H1 (cell line): ENCODE measurements around the gene SGSH. TPM values are rescaled to one million over a fixed set of nuclear protein-coding genes. Genes with fewer than 3 reads are reported as not detected.

Experiments
- CTCF ChIA-PET: fragments of 300-600 bp; sonication (Branson Sonifier 250); formaldehyde crosslinking; loops from one replicate; lab custom pipeline; 2021; ENCODE audit not compliant: partially characterized antibody; lab: Charles Lee
- POLR2A ChIA-PET: fragments of 300-600 bp; sonication (Branson Sonifier 250); formaldehyde crosslinking; loops from one replicate; lab custom pipeline; 2021; ENCODE audit warnings: inconsistent platforms; ENCODE audit not compliant: partially characterized antibody; lab: Charles Lee
- DNase-seq, 2 experiments: peaks; one replicate each; pipeline versions ENCODE4 v3.0.0 to v3.0.0-alpha.2; 2010 to 2022; ENCODE audit warnings: low spot score in 2 of 2, low read depth in 1 of 2, mixed read lengths in 1 of 2
- FAIRE-seq: peaks from 2 replicates; lab custom pipeline; 2011; peaks lifted over from hg19 to GRCh38; lab: Jason Lieb, UNC
- H2AFZ ChIP-seq: 2 replicates; pipeline ENCODE4 v1.8.1; 2012; ENCODE audit warnings: low read length, inconsistent platforms
- H2AK5ac ChIP-seq: 2 replicates; pipeline ENCODE4 v1.6.1; 2013; ENCODE audit warnings: low read depth, low read length
- H2BK120ac ChIP-seq: replicated peaks from 2 replicates; pipeline ENCODE3; 2013; ENCODE audit warnings: low read depth, low read length, inconsistent platforms
- H2BK12ac ChIP-seq: 2 replicates; pipeline ENCODE4 v1.6.1; 2013; ENCODE audit warnings: low read depth, low read length
- H2BK15ac ChIP-seq: 2 replicates; pipeline ENCODE4 v1.6.1; 2013; ENCODE audit warnings: low read length
- H2BK20ac ChIP-seq: 2 replicates; pipeline ENCODE4 v1.6.1; 2013; ENCODE audit warnings: low read length
- H2BK5ac ChIP-seq: 2 replicates; pipeline ENCODE4 v1.6.1; 2013; ENCODE audit warnings: low read depth, low read length
- H3K14ac ChIP-seq: 2 replicates; pipeline ENCODE4 v1.6.1; 2013; ENCODE audit warnings: inconsistent platforms; ENCODE audit not compliant: insufficient read length
- H3K18ac ChIP-seq: 2 replicates; pipeline ENCODE4 v1.6.1; 2013; ENCODE audit warnings: low read length; ENCODE audit errors: extremely low read depth
- H3K23ac ChIP-seq: 2 replicates; pipeline ENCODE4 v1.6.1; 2013; ENCODE audit warnings: inconsistent platforms; ENCODE audit not compliant: insufficient read length
- H3K23me2 ChIP-seq: 2 replicates; pipeline ENCODE4 v1.6.1; 2013; ENCODE audit warnings: low read depth, low read length
- H3K27ac ChIP-seq: 2 replicates; pipeline ENCODE4 v1.6.1; 2011; ENCODE audit warnings: low read depth, low read length, inconsistent platforms
- H3K27me3 ChIP-seq, 4 experiments: replicated peaks in 1 of 4; 1 replicate in 1 of 4; 2 replicates in 3 of 4; pipeline versions ENCODE4 v1.6.1 to v1.8.1; 2011 to 2013; ENCODE audit warnings: low read length in 3 of 4, mild to moderate bottlenecking in 3 of 4, inconsistent platforms in 2 of 4, mixed read lengths in 2 of 4, moderate library complexity in 1 of 4; ENCODE audit not compliant: control insufficient read depth in 3 of 4, insufficient read depth in 3 of 4; ENCODE audit errors: extremely low read depth in 1 of 4
- H3K36me3 ChIP-seq, 4 experiments: 2 replicates each; pipeline versions ENCODE4 v1.6.1 to v1.8.1; 2011 to 2013; ENCODE audit warnings: mild to moderate bottlenecking in 4 of 4, low read length in 3 of 4, moderate library complexity in 2 of 4, control low read depth in 1 of 4, inconsistent platforms in 1 of 4; ENCODE audit not compliant: insufficient read depth in 4 of 4, control insufficient read depth in 2 of 4
- H3K4ac ChIP-seq: replicated peaks from 2 replicates; pipeline ENCODE3; 2013; ENCODE audit warnings: low read length, low read depth, mixed read lengths, inconsistent platforms; ENCODE audit not compliant: insufficient read length
- H3K4me1 ChIP-seq, 4 experiments: replicated peaks in 1 of 4; 1 replicate in 1 of 4; 2 replicates in 3 of 4; pipeline versions ENCODE4 v1.6.1 to v1.8.1; 2011 to 2013; ENCODE audit warnings: low read length in 3 of 4, inconsistent platforms in 2 of 4, mixed read lengths in 1 of 4; ENCODE audit not compliant: insufficient read depth in 4 of 4, control insufficient read depth in 3 of 4
- H3K4me2 ChIP-seq, 2 experiments: 2 replicates each; pipeline versions ENCODE4 v1.6.1 to v1.8.1; 2011 to 2013; ENCODE audit warnings: low read depth in 2 of 2, low read length in 2 of 2, control low read depth in 1 of 2, inconsistent platforms in 1 of 2, mild to moderate bottlenecking in 1 of 2; ENCODE audit not compliant: insufficient read depth in 1 of 2
- H3K4me3 ChIP-seq, 4 experiments: fragments of 200-600, 300-600 bp in 1 of 4; sonication (generic), shearing (Covaris generic), sonication (Bioruptor Twin) in 1 of 4; 2 replicates each; pipeline versions ENCODE4 v1.5.1 to v1.8.1; 2011 to 2016; ENCODE audit warnings: low read length in 4 of 4, low read depth in 3 of 4, control low read depth in 2 of 4, inconsistent platforms in 2 of 4, mild to moderate bottlenecking in 2 of 4, mixed read lengths in 1 of 4, moderate library complexity in 1 of 4; ENCODE audit not compliant: insufficient read depth in 2 of 4; ENCODE audit errors: extremely low read depth in 1 of 4
- H3K56ac ChIP-seq: replicated peaks from 2 replicates; pipeline ENCODE3; 2013; ENCODE audit warnings: low read depth, mild to moderate bottlenecking, mixed read lengths, low read length, inconsistent platforms; ENCODE audit not compliant: insufficient read length
- H3K79me1 ChIP-seq: 2 replicates; pipeline ENCODE4 v1.6.1; 2013; ENCODE audit warnings: low read depth, low read length, control low read depth
- H3K79me2 ChIP-seq, 2 experiments: 2 replicates each; pipeline versions ENCODE4 v1.6.1 to v1.8.1; 2012 to 2013; ENCODE audit warnings: low read length in 2 of 2, mild to moderate bottlenecking in 2 of 2, inconsistent platforms in 1 of 2; ENCODE audit not compliant: insufficient read depth in 2 of 2, control insufficient read depth in 1 of 2
- H3K9ac ChIP-seq, 4 experiments: replicated peaks in 1 of 4; 1 replicate in 1 of 4; 2 replicates in 3 of 4; pipeline versions ENCODE4 v1.6.1 to v1.8.1; 2011 to 2013; ENCODE audit warnings: low read depth in 3 of 4, low read length in 3 of 4, control low read depth in 2 of 4, mild to moderate bottlenecking in 2 of 4, moderate library complexity in 2 of 4, inconsistent platforms in 1 of 4; ENCODE audit errors: extremely low read depth in 1 of 4
- H3K9me3 ChIP-seq, 2 experiments: 2 replicates each; pipeline versions ENCODE4 v1.6.1 to v1.8.1; 2012 to 2013; ENCODE audit warnings: mild to moderate bottlenecking in 2 of 2, moderate library complexity in 2 of 2, control low read depth in 1 of 2, inconsistent platforms in 1 of 2, low read depth in 1 of 2, low read length in 1 of 2, mixed read lengths in 1 of 2; ENCODE audit not compliant: insufficient read depth in 2 of 2
- H4K20me1 ChIP-seq, 2 experiments: replicated peaks in 1 of 2; 2 replicates each; pipeline versions ENCODE3 to v1.8.1; 2011 to 2013; ENCODE audit warnings: inconsistent platforms in 2 of 2, low read length in 2 of 2, mild to moderate bottlenecking in 1 of 2; ENCODE audit not compliant: insufficient read depth in 2 of 2, control insufficient read depth in 1 of 2
- H4K5ac ChIP-seq: 2 replicates; pipeline ENCODE4 v1.6.1; 2013; ENCODE audit warnings: low read length, low read depth, mixed read lengths, inconsistent platforms; ENCODE audit not compliant: insufficient read length
- H4K8ac ChIP-seq: 2 replicates; pipeline ENCODE4 v1.8.0; 2013; ENCODE audit warnings: mild to moderate bottlenecking, moderate library complexity, low read length, inconsistent platforms; ENCODE audit not compliant: insufficient read depth; ENCODE audit errors: extremely low read depth
- H4K91ac ChIP-seq: replicated peaks from 2 replicates; pipeline ENCODE3; 2013; ENCODE audit warnings: low read length, mixed read lengths, inconsistent platforms; ENCODE audit not compliant: insufficient read length
- CBX5 ChIP-seq: fragments of 300-800, 300-1000 bp; sonication (generic); IDR thresholded peaks from 2 replicates; pipeline ENCODE4 v1.7.1; 2016; ENCODE audit warnings: antibody characterized with exemption, low read length, low read depth
- CEBPB ChIP-seq: IDR thresholded peaks from 2 replicates; pipeline ENCODE4 v1.6.1; 2012; ENCODE audit warnings: low read depth, low read length
- CTBP2 ChIP-seq: IDR thresholded peaks from 2 replicates; pipeline ENCODE4 v1.7.0; 2011; ENCODE audit warnings: borderline replicate concordance, mild to moderate bottlenecking, moderate library complexity, mixed read lengths, low read length; ENCODE audit not compliant: insufficient read depth, insufficient read length
- EZH2 ChIP-seq: fragments of 200-600 bp; sonication (generic); IDR thresholded peaks from 2 replicates; pipeline ENCODE4 v1.7.1; 2012; ENCODE audit warnings: low read depth, mild to moderate bottlenecking, moderate library complexity, low read length, inconsistent platforms; ENCODE audit not compliant: severe bottlenecking
- HDAC6 ChIP-seq: IDR thresholded peaks from one replicate; pipeline ENCODE4 v1.7.1; 2012; ENCODE audit warnings: low read depth, mild to moderate bottlenecking, inconsistent platforms, low read length, moderate library complexity
- NRF1 ChIP-seq: IDR thresholded peaks from 2 replicates; pipeline ENCODE4 v1.6.1; 2011; ENCODE audit warnings: mild to moderate bottlenecking, low read depth, low read length, improper control_type of control experiment
- RAD21 ChIP-seq, 2 experiments: IDR thresholded peaks in 1 of 2; conservative IDR thresholded peaks in 1 of 2; 2 replicates each; pipeline ENCODE4 v1.6.1; 2011; ENCODE audit warnings: low read depth in 2 of 2, low read length in 2 of 2, improper control_type of control experiment in 1 of 2, inconsistent platforms in 1 of 2, mild to moderate bottlenecking in 1 of 2, moderate library complexity in 1 of 2
- SIX5 ChIP-seq: IDR thresholded peaks from 2 replicates; pipeline ENCODE4 v1.6.1; 2011; ENCODE audit warnings: mild to moderate bottlenecking, low read depth, low read length
- TAF7 ChIP-seq: optimal IDR thresholded peaks from 2 replicates; pipeline ENCODE3; 2011; ENCODE audit warnings: low read depth, mild to moderate bottlenecking, inconsistent platforms, low read length, moderate library complexity, borderline replicate concordance
- WGBS, 2 experiments: shearing (Covaris generic) in 1 of 2; methylation state at CpG; one replicate each; pipeline versions ENCODE4 v1.1.6 to v1.1.7; 2013 to 2015; ENCODE audit warnings: low lambda C conversion rate in 2 of 2, mixed read lengths in 2 of 2, inconsistent platforms in 1 of 2, low coverage in 1 of 2, missing lambda C conversion rate in 1 of 2; ENCODE audit not compliant: insufficient replicate concordance in 2 of 2, insufficient coverage in 1 of 2, insufficient read length in 1 of 2; ENCODE audit errors: extremely low coverage in 1 of 2, missing lambda C conversion rate in 1 of 2; 5-methylcytosine and 5-hydroxymethylcytosine counted together
- polyA plus RNA-seq, 7 experiments: library from polyadenylated mRNA; depleted of rRNA in 3 of 7; stranded (reverse) in 5 of 7; unstranded in 2 of 7; fragments of >200 nt in 5 of 7; fragments of 200-250 nt in 2 of 7; gene quantifications; 1 replicate in 5 of 7; 2 replicates in 1 of 7; 4 replicates in 1 of 7; pipeline versions ENCODE4 v1.2.1 to v1.2.3, GENCODE V29; 2011 to 2013; ENCODE audit warnings: missing spikeins in 2 of 7, mixed read lengths in 2 of 7
- total RNA-seq: library from RNA; stranded (reverse); fragmentation: NEBNext Ultra II Directional; extraction: Animal tissue kit (Norgen Biotek cat#: 25700); gene quantifications from 2 replicates; pipeline ENCODE4 v1.2.1, GENCODE V29; 2021

SGSH gene
- total and polyA plus RNA-seq, 2 of the 8 experiments (the other 6 are each of a cell fraction or from before 2014, with no cell fraction given) = 18.0 to 19.6 TPM

GRCh38 chr17:80187090-80187489 lies 33.0 kb downstream of the SGSH start:
- 89% methylated on average over 16 of the region's 16 CpGs; no CpG with 5 or more reads in 1 of the 2 experiments for WGBS, 2 experiments
- no peaks in the 10 kb centered on the region for H3K9me3 ChIP-seq

More at GRCh38 chr17:80187090-80187489, 33.0 kb downstream of the SGSH start:
- ChIA-PET POLR2A (interaction anchor here (1.4 to 1.8 kb wide), 4 partner anchors 9 to 40 kb away, joined by 3 to 5 read pairs (median 4); partner anchors contain the start of gene EIF4A3), CTCF (interaction anchor here (1.2 to 8.9 kb wide), 3 partner anchors 9 to 66 kb away, joined by 3 to 73 read pairs (median 5); no protein-coding TSS in a partner anchor)
- Histone ChIP-seq H3K4me1 (no peaks in the 10 kb centered on the region), H3K27ac (no peak overlapping the region), H3K4me2 (no peak overlapping the region), H2BK12ac (no peak overlapping the region), H2BK5ac (no peak overlapping the region), H3K4ac (no peak overlapping the region), H3K4me3 (no peak overlapping the region), H3K27me3 (no peaks in the 10 kb centered on the region; a peak in 1 of 7 replicates), H2BK15ac (0 out of 2 replicates have a peak overlapping the region, but pooled peaks have one; percentile 63), H2AFZ (no peak overlapping the region), H3K36me3 (no peaks in the 10 kb centered on the region), H3K9ac (no peak overlapping the region), H3K14ac (no peak overlapping the region), H3K79me2 (no peaks in the 10 kb centered on the region), H4K5ac (no peak overlapping the region), H3K23me2 (no peaks in the 10 kb centered on the region), H2AK5ac (no peak overlapping the region), H4K91ac (no peak overlapping the region), H2BK120ac (no peak overlapping the region), H3K23ac (no peak overlapping the region), H3K79me1 (no peaks in the 10 kb centered on the region; the same call in 1 of the 2 replicates), H2BK20ac (no peak overlapping the region), H4K8ac (no peak overlapping the region), H3K56ac (no peak overlapping the region)
- no peak for DNase-seq
- FAIRE-seq = no peak
- TF ChIP-seq EZH2 (no peak), TAF7 (no peak), SIX5 (no peak), RAD21 (IDR thresholded peaks at IDR 0.05 in 1 of 2, conservative IDR thresholded peaks at IDR 0.05 in 1 of 2; ENCODE audit: low read depth in 2 of 2, low read length in 2 of 2) (no peak), CEBPB (no peak), HDAC6 (no peak), CBX5 (no peak), CTBP2 (no peak), NRF1 (no peak)
- TF ChIP-seq, all 59 proteins: peak for 0
- Histone ChIP-seq H4K20me1 (no peaks in the 10 kb centered on the region), H3K18ac (no peak overlapping the region)
